RWPE1 (cell line): ENCODE data around the gene IMPA2.

Experiments used
- CTCF ChIA-PET: fragments of 350-600 bp; sonication (Branson Sonifier 250); formaldehyde crosslinking; extraction: SDS; loops from one replicate; lab custom pipeline; 2021; lab: Yijun Ruan, JAX
- POLR2A ChIA-PET: fragments of 400-600 bp; formaldehyde crosslinking; extraction: SDS; loops from one replicate; lab custom pipeline; 2020; ENCODE audit warnings: antibody characterized with exemption; ENCODE audit not compliant: low non-redundant PET; lab: Yijun Ruan, JAX
- DNase-seq: peaks from one replicate; pipeline ENCODE4 v3.0.0; 2012; ENCODE audit warnings: low spot score
- H3K27ac ChIP-seq: fragments of 450-650 bp; 2 replicates; pipeline ENCODE4 v1.5.1; 2017
- CTCF ChIP-seq: fragments of 450-650 bp; conservative IDR thresholded peaks from 2 replicates; pipeline ENCODE4 v1.5.1; 2017; ENCODE audit warnings: low read depth, mild to moderate bottlenecking

The IMPA2 gene

GRCh38 chr18:12031846-12032245, 50.5 kb downstream of the IMPA2 start:
- no peak for DNase-seq
- ChIA-PET POLR2A (no interaction called here), CTCF (no interaction called here)
- H3K27ac ChIP-seq, result peak overlapping the region; percentile 69
- no peak for TF ChIP-seq CTCF

GRCh38 chr18:12032786-12033642, 51.7 kb downstream of the IMPA2 start:
- CTCF ChIA-PET, result interaction anchor here (0.6 to 0.7 kb wide), 2 partner anchors 15 to 38 kb away, joined by 3 to 4 read pairs; no protein-coding TSS in a partner anchor
- POLR2A ChIA-PET, result no interaction called here
- H3K27ac ChIP-seq, result peak overlapping the region; percentile 56
- no peak for DNase-seq
- TF ChIP-seq CTCF, result no peak

GRCh38 chr18:12033643-12034025, 52.3 kb downstream of the IMPA2 start:
- CTCF ChIA-PET, result interaction anchor here (0.6 to 0.7 kb wide), 2 partner anchors 15 to 39 kb away, joined by 3 to 4 read pairs; no protein-coding TSS in a partner anchor
- H3K27ac ChIP-seq, result peak overlapping the region; percentile 56; the same call in 1 of the 2 replicates
- POLR2A ChIA-PET, result no interaction called here
- DNase-seq, result no peak
- TF ChIP-seq CTCF, result no peak

GRCh38 chr18:12034241-12035100, 53.2 kb downstream of the IMPA2 start:
- no peak for TF ChIP-seq CTCF
- ChIA-PET CTCF (no interaction called here), POLR2A (no interaction called here)
- H3K27ac ChIP-seq, result peak overlapping the region; percentile 32
- no peak for DNase-seq

GRCh38 chr18:12035481-12035880, 54.2 kb downstream of the IMPA2 start:
- H3K27ac ChIP-seq, result no peak overlapping the region
- no peak for TF ChIP-seq CTCF
- DNase-seq, result no peak
- ChIA-PET CTCF (no interaction called here), POLR2A (no interaction called here)

- no peak overlapping the region for H3K27ac ChIP-seq
- DNase-seq, result no peak
- CTCF ChIA-PET, result interaction anchor here (1.1 kb wide), 1 partner anchor 9 kb away, joined by 3 read pairs; no protein-coding TSS in a partner anchor
- POLR2A ChIA-PET, result interaction anchor here (0.6 kb wide), 1 partner anchor 89 kb away, joined by 3 read pairs; no protein-coding TSS in a partner anchor
- TF ChIP-seq CTCF, result no peak
These were observed 55.0 kb downstream of the IMPA2 start for GRCh38 chr18:12036201-12036751.
